Activated effector memory CD4-positive, alpha-beta T cell treated with anti-CD3 and anti-CD28 coated beads, Interleukin-2, amount 50 U/mL, for 16 hours (primary cell): ENCODE results near the gene TRAPPC10.
"Not testable (repeated sequence)": the region's sequence is repeated elsewhere in the genome, so short reads cannot be mapped to it uniquely, and the experiment has no call there.

Source experiments
- DNase-seq: peaks from one replicate; pipeline ENCODE4 v3.0.0-alpha.2; 2020

The TRAPPC10 gene

DNA sequence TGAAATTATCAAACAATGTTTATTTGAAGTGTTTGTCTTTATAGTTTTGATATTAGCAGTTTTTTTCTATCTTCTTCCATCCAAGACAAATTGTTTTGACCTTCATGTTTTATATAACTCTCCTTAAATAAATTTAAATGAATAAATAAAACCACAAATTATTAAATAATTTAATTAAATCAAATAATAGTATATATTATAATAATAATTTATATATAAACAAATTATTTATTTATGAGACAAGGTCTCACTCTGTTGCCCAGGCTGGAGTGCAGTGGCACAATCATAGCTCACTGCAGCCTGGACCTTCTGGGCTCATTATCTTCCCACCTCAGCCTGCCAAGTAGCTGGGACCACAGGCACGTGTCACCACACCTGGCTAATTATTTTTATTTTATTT is 82.7 kb downstream of the TRAPPC10 start:
- DNase-seq, result no peak

GRCh38 chr21:44098507-44098906 is 86.4 kb downstream of the TRAPPC10 start:
- DNase-seq, result not testable (repeated sequence)

DNA sequence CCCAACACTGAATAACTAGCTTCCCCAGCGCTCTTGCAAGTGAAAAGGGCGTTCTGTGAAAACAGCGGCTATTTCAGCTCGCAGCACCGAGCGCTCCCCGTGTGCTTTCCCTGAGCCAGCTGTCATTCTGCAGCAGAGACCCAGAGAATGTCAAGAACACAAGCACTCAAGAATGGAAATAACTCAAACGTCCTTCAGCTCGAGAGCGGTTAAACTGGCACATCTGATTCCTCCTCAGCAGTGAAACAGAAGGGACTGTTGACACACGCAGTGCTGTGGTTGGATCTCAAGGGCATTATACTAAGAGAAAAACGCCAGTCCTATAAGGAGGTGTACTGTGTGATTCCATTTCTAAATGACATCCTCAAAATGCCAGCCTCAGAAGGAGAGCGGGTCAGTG is 86.9 kb downstream of the TRAPPC10 start:
- not testable (repeated sequence) for DNase-seq

DNA sequence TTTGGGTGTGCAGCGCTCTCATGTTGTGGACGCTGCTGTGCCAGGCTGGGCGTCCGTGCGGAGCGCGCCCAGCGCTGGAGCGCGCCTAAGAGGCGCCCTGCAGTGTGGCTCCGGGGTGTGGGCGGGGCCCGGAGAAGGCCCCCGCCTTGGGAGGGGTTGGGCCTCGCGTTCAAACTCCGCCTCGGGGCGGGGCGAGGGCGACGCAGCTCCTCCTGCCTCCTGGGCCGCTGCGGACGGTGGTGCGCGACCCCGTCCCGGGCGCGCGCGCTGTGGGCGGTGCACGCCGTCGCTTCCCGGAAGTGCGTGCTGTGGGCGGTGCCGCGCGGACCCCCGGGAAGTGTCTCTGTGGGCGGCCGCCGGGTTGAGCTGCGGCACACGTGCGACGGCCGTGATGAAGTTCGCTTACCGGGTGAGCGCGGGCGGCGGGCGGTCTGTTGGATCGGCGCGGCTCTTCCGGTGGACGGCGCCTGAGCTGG is 95.0 kb downstream of the TRAPPC10 start, which contains the start of gene PWP2:
Gene PWP2 (plus strand): TSS at position 374 of the 476 bp plus-strand sequence. CDS start 18 bp downstream, at position 392.
- peak; percentile 85 for DNase-seq

GRCh38 chr21:44107589-44107988 is 95.5 kb downstream of the TRAPPC10 start:
- not testable (repeated sequence) for DNase-seq

DNA sequence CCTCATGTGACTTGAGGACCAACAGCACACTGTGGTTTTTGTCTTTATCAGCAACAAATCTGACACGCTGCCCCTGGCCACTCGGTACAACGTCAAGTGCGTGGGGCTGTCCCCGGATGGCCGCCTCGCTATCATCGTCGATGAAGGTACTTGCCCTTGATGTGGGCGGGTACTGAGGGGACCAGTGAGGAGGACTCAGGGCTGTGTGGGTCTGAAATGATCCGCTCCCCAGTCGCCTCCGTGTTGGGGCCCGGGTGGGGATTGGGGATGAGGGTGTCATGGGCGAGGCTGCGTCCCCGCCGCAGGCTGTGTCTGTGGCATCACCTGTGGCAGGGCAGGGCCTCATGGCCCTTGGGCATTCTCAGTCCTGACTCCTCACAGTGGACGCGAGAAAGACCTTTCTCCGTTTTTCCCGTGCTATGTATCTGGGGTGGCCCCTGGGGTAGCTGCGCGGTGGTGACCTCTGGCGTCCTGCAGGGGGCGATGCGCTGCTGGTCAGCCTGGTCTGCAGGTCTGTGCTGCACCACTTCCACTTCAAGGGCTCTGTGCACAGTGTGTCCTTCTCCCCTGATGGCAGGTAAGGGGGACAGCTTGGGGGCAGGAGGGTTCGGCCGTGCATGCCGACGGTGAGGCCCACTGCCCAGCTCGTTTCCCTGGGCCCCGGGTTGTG is 101.7 kb downstream of the TRAPPC10 start:
- DNase-seq, result not testable (repeated sequence)

DNA sequence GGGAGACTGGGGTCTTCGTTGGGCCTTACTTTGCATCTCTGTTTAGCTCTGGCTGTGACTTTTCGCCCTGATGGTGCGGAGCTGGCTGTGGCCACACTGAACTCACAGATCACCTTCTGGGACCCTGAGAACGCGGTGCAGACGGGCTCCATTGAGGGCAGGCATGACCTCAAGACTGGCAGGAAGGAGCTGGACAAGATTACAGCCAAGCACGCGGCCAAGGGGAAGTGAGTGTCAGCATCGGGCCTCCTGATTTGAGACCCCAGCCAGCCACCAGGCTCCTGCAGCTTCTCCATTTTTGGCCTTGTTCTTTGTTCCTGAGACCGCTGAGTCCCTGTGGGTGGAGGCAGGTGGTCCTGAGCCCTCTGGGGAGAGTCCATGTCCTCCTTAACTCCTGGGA is 110.0 kb downstream of the TRAPPC10 start:
- not testable (repeated sequence) for DNase-seq

- DNase-seq, result not testable (repeated sequence)
Observed at GRCh38 chr21:44127827-44128226, 115.7 kb downstream of the TRAPPC10 start.

DNA sequence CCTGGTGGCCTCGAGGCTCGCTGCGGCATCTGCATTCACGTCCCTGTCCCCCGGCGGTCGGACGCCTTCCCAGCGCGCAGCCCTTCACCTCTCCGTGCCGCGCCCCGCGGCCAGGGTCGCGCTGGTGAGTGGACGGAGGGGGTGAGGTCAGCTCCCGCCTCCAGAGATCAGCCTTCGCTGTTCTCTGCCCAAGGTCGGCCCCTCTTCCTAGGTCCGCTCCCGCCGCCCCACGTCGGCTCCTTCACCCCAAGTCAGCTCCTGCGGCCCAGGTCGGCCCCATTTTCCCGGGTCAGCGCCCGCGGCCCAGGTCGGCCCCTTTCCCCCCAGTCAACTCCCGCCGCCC is 121.6 kb downstream of the TRAPPC10 start:
- not testable (repeated sequence) for DNase-seq

DNA sequence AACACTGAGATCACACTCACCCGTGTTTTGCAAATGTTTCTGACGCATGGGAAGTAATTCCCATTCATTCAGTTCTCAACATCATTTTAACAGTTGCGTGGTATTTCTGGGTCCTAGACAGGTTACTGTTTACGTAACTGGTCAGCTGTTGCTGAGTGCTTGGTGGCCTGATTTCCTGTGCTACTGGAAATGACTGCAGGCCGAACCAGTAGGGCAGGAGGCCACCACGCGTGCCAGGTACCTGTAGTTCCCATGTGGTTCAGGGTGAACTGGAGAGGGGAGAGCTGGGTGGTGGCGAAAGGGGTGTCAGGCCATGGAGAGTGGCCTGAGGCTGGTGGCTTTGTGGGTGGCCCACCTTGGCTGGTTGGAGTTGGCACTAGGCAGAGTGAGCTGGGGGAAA is 122.6 kb downstream of the TRAPPC10 start:
- not testable (repeated sequence) for DNase-seq

GRCh38 chr21:44138039-44138438 is 125.9 kb downstream of the TRAPPC10 start:
- not testable (repeated sequence) for DNase-seq

GRCh38 chr21:44139787-44140551 is 127.9 kb downstream of the TRAPPC10 start:
- DNase-seq, result peak; percentile 57

GRCh38 chr21:44140552-44140932 is 128.4 kb downstream of the TRAPPC10 start:
- not testable (repeated sequence) for DNase-seq

- DNase-seq, result not testable (repeated sequence)
Observed at GRCh38 chr21:44142470-44142869, 130.4 kb downstream of the TRAPPC10 start.

GRCh38 chr21:44143380-44143779 is 131.3 kb downstream of the TRAPPC10 start:
- DNase-seq, result not testable (repeated sequence)

- not testable (repeated sequence) for DNase-seq
Observed at GRCh38 chr21:44143996-44144395, 131.9 kb downstream of the TRAPPC10 start.

GRCh38 chr21:44144784-44145602 is 132.9 kb downstream of the TRAPPC10 start:
- not testable (repeated sequence) for DNase-seq

DNA sequence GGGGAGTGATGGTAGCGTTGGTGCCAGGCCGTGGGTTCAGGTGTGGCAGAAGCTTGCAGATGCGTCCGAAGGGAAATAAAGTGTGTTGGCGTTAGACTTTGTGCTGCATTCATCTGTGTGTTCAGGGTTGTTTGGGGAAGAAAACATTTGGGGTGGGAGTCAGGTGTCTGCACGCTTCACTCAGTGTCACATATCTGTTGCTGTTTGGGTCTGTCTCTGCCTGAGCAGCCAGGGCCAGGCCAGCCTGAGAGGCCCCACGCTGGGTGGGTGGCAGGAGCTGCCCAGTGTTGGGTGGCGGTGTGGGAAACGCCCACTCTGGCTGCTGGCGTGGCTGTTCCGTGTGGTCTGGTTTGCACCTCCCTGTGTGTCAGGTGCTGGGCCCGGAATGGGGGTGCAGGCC is 133.5 kb downstream of the TRAPPC10 start:
- DNase-seq, result not testable (repeated sequence)

- not testable (repeated sequence) for DNase-seq
Observed at GRCh38 chr21:44147108-44147507, 135.0 kb downstream of the TRAPPC10 start.

GRCh38 chr21:44150255-44150654 is 138.1 kb downstream of the TRAPPC10 start:
- not testable (repeated sequence) for DNase-seq

- DNase-seq, result not testable (repeated sequence)
Observed at GRCh38 chr21:44153214-44153888, 141.2 kb downstream of the TRAPPC10 start.

DNA sequence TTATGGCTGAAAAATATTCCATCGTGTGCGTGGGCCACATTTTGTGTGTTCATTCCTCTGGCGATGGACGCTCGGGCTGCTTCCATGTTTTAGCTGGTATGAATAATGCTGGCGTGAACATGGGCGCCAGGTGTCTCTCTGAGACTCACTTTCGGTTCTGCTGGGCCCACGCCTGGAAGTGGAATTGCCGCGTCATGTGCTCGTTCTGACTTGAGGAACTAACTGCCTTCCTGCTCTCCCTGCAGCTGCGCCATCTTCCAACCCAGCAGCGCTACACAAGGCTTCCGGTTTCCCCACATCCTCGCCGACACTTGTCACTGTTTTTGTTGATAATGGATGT is 141.8 kb downstream of the TRAPPC10 start:
- peak; percentile 84 for DNase-seq

- not testable (repeated sequence) for DNase-seq
Observed at GRCh38 chr21:44154816-44155230, 142.7 kb downstream of the TRAPPC10 start.
